PC-3 (cell line): ENCODE data around the gene LTF. TPM values are rescaled to one million over a fixed set of nuclear protein-coding genes. Genes with fewer than 3 reads are reported as not detected.

Experiments
- ATAC-seq: fragments of 200-7000 bp; cut with Tn5 transposase; 2 replicates; pipeline ENCODE4 v1.9.1; 2020; ENCODE audit warnings: mild to moderate bottlenecking, moderate library complexity
- BruUV-seq: library from RNA; stranded (reverse); fragments of 400-500 nt; replicated peaks from 2 replicates; lab custom pipeline; 2021; lab: Mats Ljungman, UMichigan
- CTCF ChIA-PET: fragments of 300-600 bp; sonication (Branson Sonifier 250); formaldehyde crosslinking; loops from one replicate; lab custom pipeline; 2022; ENCODE audit warnings: antibody characterized with exemption; lab: Charles Lee
- POLR2A ChIA-PET: fragments of 300-600 bp; sonication (Branson Sonifier 250); formaldehyde crosslinking; loops from one replicate; lab custom pipeline; 2022; ENCODE audit warnings: antibody characterized with exemption; ENCODE audit not compliant: unreplicated experiment; lab: Charles Lee
- DNase-seq: peaks from one replicate; pipeline ENCODE4 v3.0.0-alpha.2; 2015
- H2AFZ ChIP-seq: fragments of 300-600 bp; sonication (generic); 2 replicates; pipeline ENCODE4 v1.6.0; 2016; ENCODE audit warnings: antibody characterized with exemption, low read length
- H3F3A ChIP-seq: fragments of 300-600 bp; sonication (generic); one replicate; pipeline ENCODE4 v1.6.0; 2017; ENCODE audit warnings: antibody characterized with exemption, low read length, control low read depth, mild to moderate bottlenecking; ENCODE audit not compliant: unreplicated experiment
- H3K27ac ChIP-seq: fragments of 300-600 bp; sonication (generic); 2 replicates; pipeline ENCODE4 v1.5.1; 2016; ENCODE audit warnings: mild to moderate bottlenecking, low read length
- H3K27me3 ChIP-seq: fragments of 300-600 bp; sonication (generic); 2 replicates; pipeline ENCODE4 v1.6.1; 2016; ENCODE audit warnings: low read length, mixed read lengths
- H3K36me3 ChIP-seq: fragments of 300-600 bp; sonication (generic); 2 replicates; pipeline ENCODE4 v1.6.1; 2016; ENCODE audit warnings: low read depth, mixed run types, low read length, mixed read lengths
- H3K4me1 ChIP-seq: fragments of 300-600 bp; sonication (generic); 2 replicates; pipeline ENCODE4 v1.5.1; 2016; ENCODE audit warnings: low read length; ENCODE audit not compliant: insufficient read depth
- H3K4me2 ChIP-seq: fragments of 300-600 bp; sonication (generic); 2 replicates; pipeline ENCODE4 v1.6.0; 2016; ENCODE audit warnings: low read length
- H3K4me3 ChIP-seq: fragments of 300-600 bp; sonication (generic); 2 replicates; pipeline ENCODE4 v1.5.1; 2016; ENCODE audit warnings: mild to moderate bottlenecking, low read length, mixed read lengths
- H3K79me2 ChIP-seq: fragments of 300-600 bp; sonication (generic); 2 replicates; pipeline ENCODE4 v1.6.1; 2017; ENCODE audit warnings: low read length, mixed read lengths
- H3K9ac ChIP-seq: fragments of 300-600 bp; sonication (generic); 2 replicates; pipeline ENCODE4 v1.6.0; 2016; ENCODE audit warnings: mild to moderate bottlenecking, low read length
- H3K9me2 ChIP-seq: fragments of 300-600 bp; sonication (generic); replicated peaks from 2 replicates; pipeline ENCODE4 v1.6.1; 2016; ENCODE audit warnings: mixed run types, low read length, mixed read lengths
- H3K9me3 ChIP-seq: fragments of 300-600 bp; sonication (generic); 2 replicates; pipeline ENCODE4 v1.6.1; 2016; ENCODE audit warnings: low read length, mixed read lengths
- H4K20me1 ChIP-seq: fragments of 300-600 bp; sonication (generic); 2 replicates; pipeline ENCODE4 v1.6.1; 2016; ENCODE audit warnings: low read length, mixed read lengths
- CTCF ChIP-seq: fragments of 300-600 bp; sonication (generic); conservative IDR thresholded peaks from 2 replicates; pipeline ENCODE4 v1.5.1; 2017; ENCODE audit warnings: antibody characterized with exemption, low read depth, mild to moderate bottlenecking, low read length
- EZH2 ChIP-seq: fragments of 300-600 bp; sonication (generic); IDR thresholded peaks from one replicate; pipeline ENCODE4 v1.6.1; 2017; ENCODE audit warnings: antibody characterized with exemption, mild to moderate bottlenecking, low read length; ENCODE audit not compliant: unreplicated experiment
- EZH2phosphoT487 ChIP-seq: fragments of 300-600 bp; sonication (generic); IDR thresholded peaks from 2 replicates; pipeline ENCODE4 v1.6.1; 2018; ENCODE audit warnings: mild to moderate bottlenecking, antibody characterized with exemption, low read length, borderline replicate concordance
- intact Hi-C: fragments of 100-400 bp; cut with micrococcal nuclease; formaldehyde crosslinking; loops from 2 replicates; pipeline ENCODE4 v1.9.0; 2023
- total RNA-seq: library from RNA; depleted of rRNA; stranded (reverse); fragments of >200 nt; gene quantifications from 2 replicates; pipeline ENCODE4 v1.2.3, GENCODE V29; 2014

The LTF gene
- total RNA-seq, 1 experiment from 2014 or later: not detected

- no TSS peak for BruUV-seq
- intact Hi-C loops: no loop called here
- no peak for DNase-seq
- Histone ChIP-seq H3K9me2 (no peaks in the 10 kb centered on the region), H3K9ac (no peak overlapping the region), H3K9me3 (no peaks in the 10 kb centered on the region), H3K4me1 (no peaks in the 10 kb centered on the region; the same call in 1 of the 2 replicates), H3K4me3 (no peak overlapping the region), H3F3A (no peaks in the 10 kb centered on the region), H4K20me1 (no peaks in the 10 kb centered on the region), H3K4me2 (no peak overlapping the region), H3K27me3 (peaks cover 5% of the 10 kb centered on the region; the same call in 1 of the 2 replicates), H3K36me3 (no peaks in the 10 kb centered on the region), H2AFZ (no peak overlapping the region), H3K79me2 (no peaks in the 10 kb centered on the region), H3K27ac (no peak overlapping the region)
- ChIA-PET POLR2A (no interaction called here), CTCF (no interaction called here)
- ATAC-seq: no peak
- TF ChIP-seq CTCF: no peak
- TF ChIP-seq EZH2phosphoT487: no peak
- TF ChIP-seq EZH2: no peak
Observed at GRCh38 chr3:46477756-46478155, 13.1 kb upstream of the LTF start.

- H3K9me2 ChIP-seq: no peaks in the 10 kb centered on the region
- no peaks in the 10 kb centered on the region for H3K9me3 ChIP-seq
- no TSS peak for BruUV-seq
- peaks cover 5% of the 10 kb centered on the region; the same call in 1 of the 2 replicates for H3K27me3 ChIP-seq
- POLR2A ChIA-PET: no interaction called here
- intact Hi-C loops: no loop called here
- DNase-seq (no peak), ATAC-seq (no peak; the same call in 1 of the 2 replicates)
- no peaks in the 10 kb centered on the region for H3F3A ChIP-seq
- no peaks in the 10 kb centered on the region for H3K79me2 ChIP-seq
- no peak overlapping the region for H3K4me2 ChIP-seq
- TF ChIP-seq CTCF (no peak), EZH2phosphoT487 (no peak), EZH2 (no peak)
- CTCF ChIA-PET: no interaction called here
- H4K20me1 ChIP-seq: no peaks in the 10 kb centered on the region
- no peak overlapping the region for H3K27ac ChIP-seq
- H3K36me3 ChIP-seq: no peaks in the 10 kb centered on the region
- H3K4me1 ChIP-seq: no peaks in the 10 kb centered on the region; the same call in 1 of the 2 replicates
- no peak overlapping the region for H2AFZ ChIP-seq
- H3K4me3 ChIP-seq: no peak overlapping the region
- no peak overlapping the region for H3K9ac ChIP-seq
Observed at GRCh38 chr3:46477145-46477544, 12.4 kb upstream of the LTF start.

GRCh38 chr3:46472736-46473135, 8.0 kb upstream of the LTF start:
- ATAC-seq: no peak
- intact Hi-C loops: no loop called here
- H3K4me2 ChIP-seq: no peak overlapping the region
- H3K9me3 ChIP-seq: no peaks in the 10 kb centered on the region
- no peak overlapping the region for H2AFZ ChIP-seq
- H3K79me2 ChIP-seq: no peaks in the 10 kb centered on the region
- ChIA-PET CTCF (interaction anchor here (0.6 kb wide), 1 partner anchor 899 kb away, joined by 4 read pairs; no protein-coding TSS in a partner anchor), POLR2A (no interaction called here)
- BruUV-seq: no TSS peak
- peaks cover 5% of the 10 kb centered on the region; the same call in 1 of the 2 replicates for H3K27me3 ChIP-seq
- no peaks in the 10 kb centered on the region for H3K9me2 ChIP-seq
- H3K4me3 ChIP-seq: no peak overlapping the region
- no peaks in the 10 kb centered on the region for H3K36me3 ChIP-seq
- no peaks in the 10 kb centered on the region for H3K4me1 ChIP-seq
- no peak for DNase-seq
- H3K9ac ChIP-seq: no peak overlapping the region
- no peaks in the 10 kb centered on the region for H3F3A ChIP-seq
- H3K27ac ChIP-seq: no peak overlapping the region
- no peak for TF ChIP-seq CTCF
- no peak for TF ChIP-seq EZH2
- no peaks in the 10 kb centered on the region for H4K20me1 ChIP-seq
